ENCODE measurements around the gene GUCY1A2.
"Not testable (repeated sequence)": the region's sequence is repeated elsewhere in the genome, so short reads cannot be mapped to it uniquely, and the experiment has no call there.

GUCY1A2 gene

GRCh38 chr11:106828976-106829375 lies 189.3 kb downstream of the GUCY1A2 start:
- no peak for DNase-seq

- no peak for DNase-seq
These were observed 189.7 kb downstream of the GUCY1A2 start for GRCh38 chr11:106828576-106828975.

- no peak for DNase-seq
These were observed 190.6 kb downstream of the GUCY1A2 start for GRCh38 chr11:106827687-106828086.

- not testable (repeated sequence) for DNase-seq
These were observed 191.7 kb downstream of the GUCY1A2 start for GRCh38 chr11:106826558-106826957.

GRCh38 chr11:106821826-106822225 lies 196.4 kb downstream of the GUCY1A2 start:
- DNase-seq: no peak

- DNase-seq: no peak
These were observed 197.0 kb downstream of the GUCY1A2 start for GRCh38 chr11:106821291-106821690.

GRCh38 chr11:106818443-106818842 lies 199.8 kb downstream of the GUCY1A2 start:
- DNase-seq: no peak

GRCh38 chr11:106815209-106815608 lies 203.1 kb downstream of the GUCY1A2 start:
- DNase-seq: no peak

- no peak for DNase-seq
These were observed 204.5 kb downstream of the GUCY1A2 start for GRCh38 chr11:106813806-106814205.

- no peak for DNase-seq
These were observed 224.2 kb downstream of the GUCY1A2 start for GRCh38 chr11:106794058-106794457.

GRCh38 chr11:106789406-106789805 lies 228.9 kb downstream of the GUCY1A2 start:
- no peak for DNase-seq

GRCh38 chr11:106787454-106787853 lies 230.8 kb downstream of the GUCY1A2 start:
- no peak for DNase-seq

GRCh38 chr11:106785913-106786650 lies 232.2 kb downstream of the GUCY1A2 start:
- DNase-seq: no peak

- not testable (repeated sequence) for DNase-seq
These were observed 241.0 kb downstream of the GUCY1A2 start for GRCh38 chr11:106777302-106777701.

- no peak for DNase-seq
These were observed 247.7 kb downstream of the GUCY1A2 start for GRCh38 chr11:106770489-106771085.

- no peak for DNase-seq
These were observed 252.6 kb downstream of the GUCY1A2 start for GRCh38 chr11:106765469-106766258.

GRCh38 chr11:106763501-106763900 lies 254.8 kb downstream of the GUCY1A2 start:
- DNase-seq: no peak

GRCh38 chr11:106761745-106762144 lies 256.5 kb downstream of the GUCY1A2 start:
- no peak for DNase-seq

GRCh38 chr11:106761240-106761639 lies 257.0 kb downstream of the GUCY1A2 start:
- no peak for DNase-seq

GRCh38 chr11:106748059-106748458 lies 270.2 kb downstream of the GUCY1A2 start:
- no peak for DNase-seq

GRCh38 chr11:106745941-106746340 lies 272.3 kb downstream of the GUCY1A2 start:
- no peak for DNase-seq

- no peak for DNase-seq
These were observed 284.6 kb downstream of the GUCY1A2 start for GRCh38 chr11:106733635-106734034.

GRCh38 chr11:106728859-106729258 lies 289.4 kb downstream of the GUCY1A2 start:
- DNase-seq: no peak

- no peak for DNase-seq
These were observed 289.9 kb downstream of the GUCY1A2 start for GRCh38 chr11:106728379-106728778.

All from NCI-H1436 treated with DMSO at 0.1 percent for 48 hours (cell line).